Mesenchymal stem cell (in vitro differentiated cells and primary cell): ENCODE measurements around the gene ASF1B.

ENCODE experiments used
- DNase-seq: peaks from one replicate; pipeline ENCODE4 v3.0.0-alpha.2; 2013
- H2AFZ ChIP-seq: one replicate; pipeline ENCODE4 v1.6.1; 2013; ENCODE audit warnings: low read depth, mild to moderate bottlenecking, control low read depth, inconsistent platforms, low read length, moderate library complexity
- H2AK5ac ChIP-seq: 2 replicates; pipeline ENCODE4 v1.6.1; 2013; ENCODE audit warnings: low read length, moderate library complexity, mild to moderate bottlenecking, inconsistent platforms; ENCODE audit not compliant: severe bottlenecking
- H2BK120ac ChIP-seq: one replicate; pipeline ENCODE4 v1.6.1; 2013; ENCODE audit warnings: low read depth, mild to moderate bottlenecking, inconsistent platforms, low read length, moderate library complexity
- H2BK12ac ChIP-seq, 2 experiments: one replicate each; pipeline ENCODE4 v1.6.1; 2013; ENCODE audit warnings: inconsistent platforms in 2 of 2, low read length in 2 of 2, mild to moderate bottlenecking in 2 of 2, moderate library complexity in 2 of 2, control low read depth in 1 of 2
- H2BK15ac ChIP-seq: one replicate; pipeline ENCODE4 v1.6.1; 2013; ENCODE audit warnings: mild to moderate bottlenecking, low read depth, inconsistent platforms; ENCODE audit not compliant: poor library complexity, severe bottlenecking
- H2BK5ac ChIP-seq: 2 replicates; pipeline ENCODE4 v1.6.1; 2013; ENCODE audit warnings: low read depth, mild to moderate bottlenecking, low read length, control low read depth, inconsistent platforms; ENCODE audit not compliant: poor library complexity, severe bottlenecking
- H3K14ac ChIP-seq, 2 experiments: one replicate each; pipeline ENCODE4 v1.6.1; 2013; ENCODE audit warnings: inconsistent platforms in 2 of 2, low read length in 2 of 2, control low read depth in 1 of 2, mild to moderate bottlenecking in 1 of 2, moderate library complexity in 1 of 2
- H3K18ac ChIP-seq, 2 experiments: one replicate each; pipeline ENCODE4 v1.6.1; 2013; ENCODE audit warnings: inconsistent platforms in 2 of 2, low read length in 2 of 2, control low read depth in 1 of 2, low read depth in 1 of 2, mild to moderate bottlenecking in 1 of 2
- H3K23ac ChIP-seq, 2 experiments: one replicate each; pipeline ENCODE4 v1.6.1; 2013; ENCODE audit warnings: inconsistent platforms in 2 of 2, low read length in 2 of 2, mild to moderate bottlenecking in 2 of 2, moderate library complexity in 2 of 2, control low read depth in 1 of 2
- H3K27ac ChIP-seq: 2 replicates; pipeline ENCODE4 v1.5.1; 2013; ENCODE audit warnings: mild to moderate bottlenecking, moderate library complexity, low read length, control low read depth, inconsistent platforms; ENCODE audit not compliant: poor library complexity, severe bottlenecking
- H3K27me3 ChIP-seq, 2 experiments: 2 replicates each; pipeline versions ENCODE4 v1.6.1 to v1.7.0; 2013; ENCODE audit warnings: low read length in 2 of 2, mild to moderate bottlenecking in 2 of 2, moderate library complexity in 2 of 2, control low read depth in 1 of 2, inconsistent platforms in 1 of 2; ENCODE audit not compliant: control insufficient read depth in 1 of 2, insufficient read depth in 1 of 2
- H3K36me3 ChIP-seq, 2 experiments: 2 replicates each; pipeline versions ENCODE4 v1.6.1 to v1.7.0; 2013; ENCODE audit warnings: low read length in 2 of 2, control low read depth in 1 of 2, inconsistent platforms in 1 of 2, low read depth in 1 of 2, mild to moderate bottlenecking in 1 of 2; ENCODE audit not compliant: insufficient read depth in 2 of 2, control insufficient read depth in 1 of 2
- H3K4ac ChIP-seq, 2 experiments: one replicate each; pipeline ENCODE4 v1.6.1; 2013; ENCODE audit warnings: inconsistent platforms in 2 of 2, low read length in 2 of 2, mild to moderate bottlenecking in 2 of 2, moderate library complexity in 2 of 2, control low read depth in 1 of 2, low read depth in 1 of 2
- H3K4me1 ChIP-seq: 2 replicates; pipeline ENCODE4 v1.6.1; 2013; ENCODE audit warnings: low read depth, low read length, control low read depth; ENCODE audit not compliant: control insufficient read depth, insufficient read depth
- H3K4me2 ChIP-seq: 2 replicates; pipeline ENCODE4 v1.6.1; 2013; ENCODE audit warnings: low read length, mild to moderate bottlenecking, inconsistent platforms; ENCODE audit not compliant: poor library complexity, severe bottlenecking
- H3K4me3 ChIP-seq, 2 experiments: 2 replicates each; pipeline versions ENCODE4 v1.5.1 to v1.7.0; 2013; ENCODE audit warnings: low read length in 2 of 2, mild to moderate bottlenecking in 2 of 2, control low read depth in 1 of 2, low read depth in 1 of 2; ENCODE audit not compliant: insufficient read depth in 1 of 2
- H3K79me1 ChIP-seq: replicated peaks from 2 replicates; pipeline ENCODE4 v1.6.1; 2013; ENCODE audit warnings: mild to moderate bottlenecking, control low read depth, low read length, inconsistent platforms; ENCODE audit not compliant: poor library complexity, severe bottlenecking
- H3K9ac ChIP-seq: 2 replicates; pipeline ENCODE4 v1.7.0; 2013; ENCODE audit warnings: mild to moderate bottlenecking, low read length, moderate library complexity
- H3K9me3 ChIP-seq: 2 replicates; pipeline ENCODE4 v1.7.0; 2013; ENCODE audit warnings: mild to moderate bottlenecking, low read length; ENCODE audit not compliant: control insufficient read depth
- H4K8ac ChIP-seq: one replicate; pipeline ENCODE4 v1.6.1; 2013; ENCODE audit warnings: inconsistent platforms, mild to moderate bottlenecking, low read length, moderate library complexity
- H4K91ac ChIP-seq: one replicate; pipeline ENCODE4 v1.6.1; 2013; ENCODE audit warnings: mild to moderate bottlenecking, low read length, inconsistent platforms
- WGBS: methylation state at CpG from one replicate; pipeline ENCODE4 v1.1.7; 2013; ENCODE audit warnings: mixed read lengths; 5-methylcytosine and 5-hydroxymethylcytosine counted together

ASF1B gene

GRCh38 chr19:14139944-14140343, 3.6 kb upstream of the ASF1B start:
- Histone ChIP-seq H2BK15ac (no peak overlapping the region), H3K4me2 (no peak overlapping the region), H2AK5ac (no peak overlapping the region), H3K14ac (no peak overlapping the region), H2BK120ac (no peak overlapping the region), H3K9me3 (no peaks in the 10 kb centered on the region), H3K23ac (no peak overlapping the region), H3K27me3 (no peaks in the 10 kb centered on the region), H2AFZ (no peak overlapping the region), H3K18ac (peak overlapping the region in 1 of 2 experiments; percentile 7), H3K4ac (no peak overlapping the region), H3K27ac (no peak overlapping the region), H4K91ac (no peak overlapping the region), H3K36me3 (no peaks in the 10 kb centered on the region), H3K79me1 (peaks cover 28% of the 10 kb centered on the region), H2BK12ac (no peak overlapping the region), H3K4me1 (peaks cover 11% of the 10 kb centered on the region), H3K9ac (no peak overlapping the region), H2BK5ac (no peak overlapping the region), H4K8ac (no peak overlapping the region), H3K4me3 (no peak overlapping the region)
- 50% methylated on average over 9 of the region's 9 CpGs for WGBS
- DNase-seq = peak; percentile 87

- no peak overlapping the region for H4K91ac ChIP-seq
- peak overlapping the region; percentile 40 for H2AK5ac ChIP-seq
- H3K18ac ChIP-seq = peak overlapping the region in 1 of 2 experiments; percentile 22
- no peak overlapping the region for H2BK15ac ChIP-seq
- H3K23ac ChIP-seq = peak overlapping the region in 1 of 2 experiments; percentile 60
- peak overlapping the region in 1 of 2 experiments; percentile 67 for H3K4ac ChIP-seq
- peak overlapping the region; percentile 28 for H3K27ac ChIP-seq
- no peak overlapping the region for H4K8ac ChIP-seq
- H3K4me1 ChIP-seq = peaks cover 11% of the 10 kb centered on the region
- H3K4me3 ChIP-seq = peak overlapping the region in 1 of 2 experiments; percentile 6
- no peak overlapping the region for H2BK120ac ChIP-seq
- DNase-seq = peak; percentile 81
- WGBS = 44% methylated on average over 4 of the region's 9 CpGs
- H2AFZ ChIP-seq = no peak overlapping the region
- no peak overlapping the region for H2BK12ac ChIP-seq
- no peak overlapping the region for H2BK5ac ChIP-seq
- H3K14ac ChIP-seq = no peak overlapping the region
- H3K79me1 ChIP-seq = peaks cover 30% of the 10 kb centered on the region
- no peaks in the 10 kb centered on the region for H3K27me3 ChIP-seq
- no peaks in the 10 kb centered on the region for H3K9me3 ChIP-seq
- H3K9ac ChIP-seq = peak overlapping the region; percentile 88
- no peak overlapping the region for H3K4me2 ChIP-seq
- H3K36me3 ChIP-seq = no peaks in the 10 kb centered on the region
Observed at GRCh38 chr19:14138576-14139265, 2.3 kb upstream of the ASF1B start.

GRCh38 chr19:14135985-14136508, 342 bp downstream of the ASF1B start:
- no peak for DNase-seq
- WGBS = 3% methylated on average over 33 of the region's 38 CpGs
- Histone ChIP-seq H3K4me2 (peak overlapping the region; percentile 100), H2BK120ac (no peak overlapping the region), H2AK5ac (no peak overlapping the region), H3K14ac (no peak overlapping the region), H4K8ac (peak overlapping the region; percentile 60), H4K91ac (peak overlapping the region; percentile 75), H3K9ac (peak overlapping the region; percentile 71), H3K36me3 (no peaks in the 10 kb centered on the region), H3K4me1 (peaks cover 11% of the 10 kb centered on the region), H2AFZ (peak overlapping the region; percentile 98), H3K27me3 (no peaks in the 10 kb centered on the region), H3K4ac (no peak overlapping the region), H3K23ac (peak overlapping the region in 1 of 2 experiments; percentile 23), H3K18ac (peak overlapping the region; percentile 30 to 71), H3K4me3 (peak overlapping the region; percentile 88 to 98), H2BK15ac (peak overlapping the region; percentile 67), H3K79me1 (peaks cover 21% of the 10 kb centered on the region), H3K9me3 (no peaks in the 10 kb centered on the region), H2BK12ac (no peak overlapping the region), H2BK5ac (no peak overlapping the region), H3K27ac (no peak overlapping the region)

- H2BK5ac ChIP-seq = no peak overlapping the region
- peak overlapping the region in 1 of 2 experiments; percentile 88 for H3K4me3 ChIP-seq
- no peaks in the 10 kb centered on the region for H3K36me3 ChIP-seq
- no peak overlapping the region for H2BK12ac ChIP-seq
- peak overlapping the region; percentile 100 for H3K4me2 ChIP-seq
- H3K79me1 ChIP-seq = peaks cover 19% of the 10 kb centered on the region
- H4K91ac ChIP-seq = no peak overlapping the region
- peaks cover 11% of the 10 kb centered on the region for H3K4me1 ChIP-seq
- H3K9me3 ChIP-seq = no peaks in the 10 kb centered on the region
- H2AFZ ChIP-seq = no peak overlapping the region
- no peak overlapping the region for H2BK15ac ChIP-seq
- H3K4ac ChIP-seq = no peak overlapping the region
- WGBS = 68% methylated on average over 6 of the region's 6 CpGs
- no peak overlapping the region for H2AK5ac ChIP-seq
- no peak overlapping the region for H3K27ac ChIP-seq
- no peak overlapping the region for H4K8ac ChIP-seq
- no peak overlapping the region for H3K23ac ChIP-seq
- no peak overlapping the region for H2BK120ac ChIP-seq
- DNase-seq = no peak
- peak overlapping the region; percentile 71 for H3K9ac ChIP-seq
- no peaks in the 10 kb centered on the region for H3K27me3 ChIP-seq
- H3K14ac ChIP-seq = no peak overlapping the region
- H3K18ac ChIP-seq = no peak overlapping the region
Observed at GRCh38 chr19:14135355-14135754, 1.0 kb downstream of the ASF1B start.
